Trophoblast cell (in vitro differentiated cells and primary cell): ENCODE results near the gene LRRTM4.

Source experiments
- DNase-seq, 2 donors: peaks; one replicate each; pipeline ENCODE4 v3.0.0-alpha.2; 2016
- H2AFZ ChIP-seq: 2 replicates; pipeline ENCODE4 v1.6.1; 2013; ENCODE audit warnings: low read length, moderate library complexity, mild to moderate bottlenecking; ENCODE audit not compliant: insufficient read depth, poor library complexity
- H2AK5ac ChIP-seq: 2 replicates; pipeline ENCODE4 v1.6.1; 2013; ENCODE audit warnings: mild to moderate bottlenecking, low read length
- H2BK120ac ChIP-seq: 2 replicates; pipeline ENCODE4 v1.6.1; 2013; ENCODE audit warnings: low read length, mild to moderate bottlenecking, moderate library complexity; ENCODE audit not compliant: insufficient read depth, poor library complexity
- H2BK12ac ChIP-seq: 2 replicates; pipeline ENCODE4 v1.6.1; 2013; ENCODE audit warnings: mild to moderate bottlenecking, low read length, moderate library complexity
- H2BK5ac ChIP-seq: 2 replicates; pipeline ENCODE4 v1.6.1; 2013; ENCODE audit warnings: low read length, low read depth, moderate library complexity, mild to moderate bottlenecking; ENCODE audit not compliant: poor library complexity
- H3K14ac ChIP-seq: 2 replicates; pipeline ENCODE4 v1.6.1; 2013; ENCODE audit warnings: mild to moderate bottlenecking, low read length
- H3K18ac ChIP-seq: 2 replicates; pipeline ENCODE4 v1.6.1; 2013; ENCODE audit warnings: mild to moderate bottlenecking, low read length
- H3K23ac ChIP-seq: 2 replicates; pipeline ENCODE4 v1.6.1; 2013; ENCODE audit warnings: low read length
- H3K27ac ChIP-seq: 2 replicates; pipeline ENCODE4 v1.5.1; 2013; ENCODE audit warnings: low read depth, mild to moderate bottlenecking, inconsistent platforms, low read length, moderate library complexity
- H3K27me3 ChIP-seq: 2 replicates; pipeline ENCODE4 v1.6.1; 2013; ENCODE audit warnings: inconsistent platforms, mild to moderate bottlenecking, low read length, moderate library complexity; ENCODE audit not compliant: insufficient read depth
- H3K36me3 ChIP-seq, 2 experiments: 1 replicate in 1 of 2; 2 replicates in 1 of 2; pipeline ENCODE4 v1.6.1; 2013; ENCODE audit warnings: low read length in 2 of 2, mild to moderate bottlenecking in 2 of 2, moderate library complexity in 1 of 2; ENCODE audit not compliant: insufficient read depth in 2 of 2, control insufficient read depth in 1 of 2
- H3K4ac ChIP-seq: 2 replicates; pipeline ENCODE4 v1.6.1; 2013; ENCODE audit warnings: low read depth, mild to moderate bottlenecking, low read length, moderate library complexity
- H3K4me1 ChIP-seq, 2 experiments: 1 replicate in 1 of 2; 2 replicates in 1 of 2; pipeline ENCODE4 v1.6.1; 2013; ENCODE audit warnings: low read length in 2 of 2, mild to moderate bottlenecking in 2 of 2, moderate library complexity in 1 of 2; ENCODE audit not compliant: insufficient read depth in 2 of 2, control insufficient read depth in 1 of 2
- H3K4me2 ChIP-seq: 2 replicates; pipeline ENCODE4 v1.6.1; 2013; ENCODE audit warnings: inconsistent platforms, mild to moderate bottlenecking, low read length, moderate library complexity
- H3K4me3 ChIP-seq: 2 replicates; pipeline ENCODE4 v1.5.1; 2013; ENCODE audit warnings: mild to moderate bottlenecking, low read depth, low read length, inconsistent platforms
- H3K79me1 ChIP-seq: one replicate; pipeline ENCODE4 v1.6.1; 2013; ENCODE audit warnings: low read length
- H3K79me2 ChIP-seq: 2 replicates; pipeline ENCODE4 v1.6.1; 2013; ENCODE audit warnings: low read length, mild to moderate bottlenecking; ENCODE audit not compliant: control insufficient read depth, insufficient read depth, poor library complexity
- H3K9ac ChIP-seq: 2 replicates; pipeline ENCODE4 v1.6.1; 2013; ENCODE audit warnings: mild to moderate bottlenecking, low read length
- H3K9me3 ChIP-seq: 2 replicates; pipeline ENCODE4 v1.6.1; 2013; ENCODE audit warnings: low read depth, mild to moderate bottlenecking, control low read depth, inconsistent platforms, low read length; ENCODE audit not compliant: insufficient read depth
- H4K12ac ChIP-seq: 2 replicates; pipeline ENCODE4 v1.6.1; 2013; ENCODE audit warnings: low read depth, mild to moderate bottlenecking, low read length, moderate library complexity
- H4K8ac ChIP-seq: 2 replicates; pipeline ENCODE4 v1.6.1; 2013; ENCODE audit warnings: low read depth, mild to moderate bottlenecking, low read length, moderate library complexity
- H4K91ac ChIP-seq: one replicate; pipeline ENCODE4 v1.6.1; 2013; ENCODE audit warnings: low read depth, mild to moderate bottlenecking, low read length, moderate library complexity
- WGBS: extraction: QIAGEN DNeasy Blood & Tissue Kit; methylation state at CpG from one replicate; pipeline ENCODE4 v1.1.7; 2013; ENCODE audit warnings: missing lambda C conversion rate; ENCODE audit not compliant: insufficient read length, insufficient coverage; ENCODE audit errors: extremely low coverage; 5-methylcytosine and 5-hydroxymethylcytosine counted together

Gene LRRTM4

GRCh38 chr2:76953733-76954347, 568.3 kb downstream of the LRRTM4 start:
- peak; percentile 25 to 73 for DNase-seq
- no peak overlapping the region for H3K4ac ChIP-seq
- H3K27me3 ChIP-seq = no peaks in the 10 kb centered on the region
- no peak overlapping the region for H3K14ac ChIP-seq
- H4K91ac ChIP-seq = no peak overlapping the region
- H2BK12ac ChIP-seq = no peak overlapping the region
- H3K9ac ChIP-seq = no peak overlapping the region
- H4K12ac ChIP-seq = no peak overlapping the region
- no peak overlapping the region for H3K4me3 ChIP-seq
- H3K27ac ChIP-seq = no peak overlapping the region
- H3K9me3 ChIP-seq = no peaks in the 10 kb centered on the region
- no peak overlapping the region for H4K8ac ChIP-seq
- H3K79me2 ChIP-seq = no peaks in the 10 kb centered on the region
- no peak overlapping the region for H3K23ac ChIP-seq
- H3K18ac ChIP-seq = no peak overlapping the region
- no peak overlapping the region for H2BK5ac ChIP-seq
- no peak overlapping the region for H2AK5ac ChIP-seq
- no peak overlapping the region for H2AFZ ChIP-seq
- H3K79me1 ChIP-seq = no peaks in the 10 kb centered on the region
- H3K36me3 ChIP-seq = no peaks in the 10 kb centered on the region
- no CpG with 5 or more reads among the region's 3 CpGs for WGBS
- no peaks in the 10 kb centered on the region for H3K4me1 ChIP-seq
- no peak overlapping the region for H3K4me2 ChIP-seq
- H2BK120ac ChIP-seq = no peak overlapping the region

GRCh38 chr2:76946631-76947145, 575.5 kb downstream of the LRRTM4 start:
- H3K4me3 ChIP-seq = no peak overlapping the region
- H3K36me3 ChIP-seq = no peaks in the 10 kb centered on the region
- H2AFZ ChIP-seq = no peak overlapping the region
- H4K12ac ChIP-seq = no peak overlapping the region
- no peak overlapping the region for H3K23ac ChIP-seq
- no peaks in the 10 kb centered on the region for H3K27me3 ChIP-seq
- H3K4me2 ChIP-seq = no peak overlapping the region
- H4K8ac ChIP-seq = no peak overlapping the region
- H3K79me2 ChIP-seq = no peaks in the 10 kb centered on the region
- H3K4ac ChIP-seq = no peak overlapping the region
- H4K91ac ChIP-seq = no peak overlapping the region
- H3K4me1 ChIP-seq = no peaks in the 10 kb centered on the region
- no peak for DNase-seq
- H2BK12ac ChIP-seq = no peak overlapping the region
- no peak overlapping the region for H3K27ac ChIP-seq
- H3K14ac ChIP-seq = no peak overlapping the region
- H3K9ac ChIP-seq = no peak overlapping the region
- no CpG with 5 or more reads among the region's 2 CpGs for WGBS
- no peaks in the 10 kb centered on the region for H3K79me1 ChIP-seq
- no peak overlapping the region for H2BK120ac ChIP-seq
- H2BK5ac ChIP-seq = no peak overlapping the region
- H3K9me3 ChIP-seq = no peaks in the 10 kb centered on the region
- H2AK5ac ChIP-seq = no peak overlapping the region
- no peak overlapping the region for H3K18ac ChIP-seq

DNA sequence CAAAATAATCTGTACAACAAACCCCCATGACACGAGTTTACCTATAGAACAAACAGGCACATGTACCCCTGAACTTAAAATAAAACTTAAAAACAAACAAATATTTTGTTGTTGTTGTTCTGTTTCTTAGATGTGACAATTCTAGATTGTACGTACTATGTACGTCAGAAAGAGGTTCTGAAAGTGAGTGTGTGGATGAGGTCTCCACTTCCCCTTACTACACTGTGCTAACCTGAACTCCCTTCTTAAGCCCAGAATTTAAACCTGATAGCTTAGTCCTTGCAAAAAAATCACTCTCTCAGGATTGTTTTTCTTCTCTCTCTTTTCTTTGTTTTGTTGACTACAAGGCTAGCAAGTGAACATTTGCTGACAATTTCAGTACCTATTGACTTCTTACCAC, 581.6 kb downstream of the LRRTM4 start:
- Histone ChIP-seq H3K4ac (no peak overlapping the region), H3K4me2 (no peak overlapping the region), H3K9ac (no peak overlapping the region), H3K18ac (no peak overlapping the region), H3K14ac (no peak overlapping the region), H3K36me3 (no peaks in the 10 kb centered on the region), H4K91ac (no peak overlapping the region), H2AFZ (no peak overlapping the region), H3K27ac (no peak overlapping the region), H3K4me1 (no peaks in the 10 kb centered on the region), H3K23ac (no peak overlapping the region), H2BK5ac (no peak overlapping the region), H2BK12ac (no peak overlapping the region), H3K4me3 (no peak overlapping the region), H4K8ac (no peak overlapping the region), H3K27me3 (no peaks in the 10 kb centered on the region), H3K9me3 (no peaks in the 10 kb centered on the region), H2BK120ac (no peak overlapping the region), H3K79me2 (no peaks in the 10 kb centered on the region), H4K12ac (no peak overlapping the region), H3K79me1 (no peaks in the 10 kb centered on the region), H2AK5ac (no peak overlapping the region)
- DNase-seq = no peak
- no CpG with 5 or more reads among the region's 3 CpGs for WGBS

- no peak for DNase-seq
- Histone ChIP-seq H3K14ac (no peak overlapping the region), H2BK12ac (no peak overlapping the region), H3K23ac (no peak overlapping the region), H3K9me3 (no peaks in the 10 kb centered on the region), H2AFZ (no peak overlapping the region), H3K4me1 (no peaks in the 10 kb centered on the region), H2BK120ac (no peak overlapping the region), H3K36me3 (no peaks in the 10 kb centered on the region), H2AK5ac (no peak overlapping the region), H3K18ac (no peak overlapping the region), H3K79me1 (no peaks in the 10 kb centered on the region), H3K4ac (no peak overlapping the region), H4K12ac (no peak overlapping the region), H2BK5ac (no peak overlapping the region), H3K9ac (no peak overlapping the region), H3K27me3 (no peaks in the 10 kb centered on the region), H3K4me3 (no peak overlapping the region), H3K79me2 (no peaks in the 10 kb centered on the region), H3K4me2 (no peak overlapping the region), H3K27ac (no peak overlapping the region), H4K91ac (no peak overlapping the region), H4K8ac (no peak overlapping the region)
Observed at GRCh38 chr2:76938153-76938552, 584.0 kb downstream of the LRRTM4 start.
